Stimulated activated CD8-positive, alpha-beta memory T cell treated with anti-CD3 and anti-CD28 coated beads, Interleukin-7, amount 100 ng/mL, for 24 hours (primary cell): ENCODE data around the gene WASF1.
"Not testable (repeated sequence)": the region's sequence is repeated elsewhere in the genome, so short reads cannot be mapped to it uniquely, and the experiment has no call there.

ENCODE experiments used
- DNase-seq: peaks from one replicate; pipeline ENCODE4 v3.0.0-alpha.2; 2020; ENCODE audit warnings: low read depth

The WASF1 gene

GRCh38 chr6:110173506-110174132 is 5.9 kb downstream of the WASF1 start:
- DNase-seq: no peak

GRCh38 chr6:110170081-110170480 is 9.4 kb downstream of the WASF1 start:
- no peak for DNase-seq

GRCh38 chr6:110158479-110158878 is 21.0 kb downstream of the WASF1 start:
- DNase-seq: no peak

DNA sequence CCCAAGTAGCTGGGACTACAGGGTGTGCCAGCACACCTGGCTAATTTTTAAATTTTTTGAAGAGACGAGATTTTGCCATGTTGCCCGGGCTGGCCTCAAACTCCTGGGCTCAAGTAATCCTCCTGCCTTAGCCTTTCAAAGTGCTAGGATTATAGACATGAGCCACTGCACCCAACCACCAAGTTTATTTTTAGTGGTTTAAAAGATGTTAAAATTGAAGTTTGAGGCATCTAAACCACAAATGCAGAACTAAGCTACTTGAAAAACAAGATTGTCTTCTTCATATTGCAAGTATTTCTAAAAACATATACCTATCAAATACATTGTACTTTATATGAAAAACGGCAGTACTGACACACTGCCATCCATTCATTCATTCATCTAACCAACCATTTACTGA is 31.6 kb downstream of the WASF1 start:
- no peak for DNase-seq

DNA sequence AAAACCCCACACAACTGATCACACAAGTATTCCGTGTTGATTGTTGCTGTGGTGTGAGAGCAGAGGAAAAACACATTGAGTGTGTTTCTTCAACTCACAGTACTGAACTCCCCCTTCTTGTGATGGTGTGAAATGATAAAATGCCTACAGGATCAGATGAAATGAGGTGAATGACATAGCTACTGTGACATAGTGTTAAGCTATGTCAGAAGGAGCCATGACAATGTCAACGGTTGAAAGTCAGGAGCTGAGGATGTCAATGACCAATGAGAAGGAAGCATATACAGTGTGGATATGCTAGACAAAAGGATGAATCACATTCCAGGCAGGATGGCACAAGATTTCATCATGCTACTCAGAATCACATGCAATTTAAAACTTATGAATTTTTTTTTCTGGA is 38.8 kb downstream of the WASF1 start:
- no peak for DNase-seq

DNA sequence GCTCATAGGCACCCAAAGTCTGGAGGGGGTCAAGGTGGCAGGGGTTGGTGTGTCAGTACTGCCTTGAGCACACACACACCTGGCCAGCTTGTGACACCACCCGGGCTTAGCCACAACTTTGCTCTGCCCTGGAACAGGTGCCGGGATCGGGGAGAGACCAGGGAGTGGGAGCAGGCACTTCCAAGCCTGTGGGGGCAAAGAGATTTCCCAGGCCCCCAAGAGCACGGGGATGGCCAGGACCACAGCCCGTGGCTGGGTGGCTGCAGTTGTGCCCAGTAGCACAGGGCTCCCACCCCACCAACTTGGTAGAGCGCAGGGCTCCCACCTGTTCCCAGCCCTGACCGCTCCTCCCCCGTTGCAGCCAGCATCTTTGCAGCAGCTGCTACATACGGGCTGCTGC is 40.4 kb downstream of the WASF1 start:
- no peak for DNase-seq

DNA sequence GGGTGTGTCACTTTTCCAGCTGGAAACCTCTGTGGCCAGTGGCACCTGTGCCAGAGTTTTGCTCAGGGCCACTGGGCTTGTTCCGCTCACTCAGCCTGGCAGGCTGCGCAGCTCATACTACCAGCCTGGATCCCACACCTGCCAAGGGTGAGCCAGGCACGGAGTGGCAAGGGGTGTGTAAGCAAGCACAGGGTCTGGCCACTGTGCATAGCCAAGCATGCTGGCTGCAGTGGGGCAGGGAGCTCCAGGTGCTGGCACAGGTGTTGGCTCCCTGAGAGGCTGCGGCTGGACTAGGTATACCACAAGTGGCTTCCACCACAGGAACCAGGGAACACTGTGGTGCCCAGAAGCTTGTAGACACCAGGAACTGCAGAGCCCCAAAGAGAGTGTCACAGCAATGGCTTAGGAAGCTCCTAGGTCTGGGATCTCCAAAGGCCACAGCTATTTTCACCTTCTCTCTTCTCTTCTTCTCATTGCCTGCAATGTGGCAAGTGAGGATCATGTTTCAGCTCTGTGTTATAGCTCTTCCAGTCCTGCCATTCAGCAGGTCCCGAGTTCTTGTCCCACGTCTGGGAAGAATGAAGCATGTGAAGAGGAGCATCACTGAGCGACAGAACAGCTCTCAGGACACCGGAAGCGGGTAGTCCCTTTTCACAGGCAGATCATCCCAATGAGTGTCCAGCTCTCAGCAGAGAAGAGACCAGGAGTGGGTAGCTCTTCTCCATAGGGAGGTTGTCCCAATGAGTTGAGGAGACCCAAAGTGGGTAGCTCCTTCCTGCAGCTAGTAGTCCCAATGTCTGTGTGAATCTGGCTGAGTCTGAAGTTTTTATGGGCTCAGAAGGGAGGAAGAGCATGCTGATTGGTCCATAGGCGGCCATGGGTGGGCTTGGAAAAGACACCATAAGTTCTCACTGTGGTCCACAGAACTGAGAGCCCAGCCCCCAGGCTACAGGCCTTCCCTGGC is 41.3 kb downstream of the WASF1 start:
- DNase-seq: no peak

DNA sequence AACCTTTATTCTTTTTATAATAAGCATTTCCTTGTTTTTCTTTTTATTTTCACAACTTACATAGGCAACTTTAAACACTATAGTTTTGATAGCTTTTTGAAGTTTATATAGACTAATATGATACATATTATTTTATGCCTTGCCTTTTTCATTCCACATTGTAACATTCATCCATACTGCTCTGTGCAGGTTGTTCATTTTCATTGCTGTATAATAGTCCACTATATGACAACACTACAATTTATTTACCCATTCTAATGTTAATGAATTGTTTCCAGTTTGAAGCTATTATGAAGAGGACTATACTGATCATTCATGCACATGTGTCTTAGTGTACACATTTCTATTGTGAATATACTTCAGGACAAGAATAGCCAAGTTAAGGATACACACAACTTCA is 49.1 kb downstream of the WASF1 start:
- no peak for DNase-seq

DNA sequence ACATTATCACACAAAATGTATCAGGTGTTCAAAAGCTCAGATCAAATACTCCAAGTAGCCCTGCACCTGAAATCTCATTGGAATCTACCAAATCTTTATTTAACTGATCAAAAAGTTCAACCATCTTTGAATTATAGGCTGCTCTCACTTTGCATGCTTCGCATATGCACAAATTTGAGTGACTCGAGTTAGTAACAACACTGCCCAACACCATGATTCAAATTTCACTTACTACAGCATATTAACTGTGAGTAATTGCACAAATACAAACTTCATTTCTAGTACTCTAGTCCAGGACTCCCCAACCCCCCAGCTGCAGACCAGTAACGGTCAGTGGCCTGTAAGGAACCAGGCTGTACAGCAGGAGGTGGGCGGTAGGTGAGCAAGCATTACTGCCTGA is 51.1 kb downstream of the WASF1 start:
- DNase-seq: no peak

DNA sequence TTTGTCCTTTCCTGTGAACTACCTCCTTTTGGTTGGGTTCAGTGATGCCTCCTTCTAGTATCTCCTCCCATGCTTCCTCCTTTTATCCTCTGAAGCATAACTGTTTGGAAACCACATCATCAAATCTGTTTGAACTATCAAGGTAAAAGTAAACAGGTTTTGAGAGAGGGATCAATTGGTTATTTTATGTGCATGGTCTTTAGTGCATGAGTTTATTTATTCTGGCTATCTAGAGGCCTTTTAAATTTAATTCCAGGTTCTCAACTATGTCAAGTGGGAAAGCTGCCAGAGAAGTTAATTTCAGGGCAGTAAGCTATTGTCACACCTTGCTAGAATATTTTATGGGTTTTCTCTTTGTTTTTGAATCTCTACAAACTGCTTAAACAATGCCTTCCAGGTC is 54.1 kb downstream of the WASF1 start:
- no peak for DNase-seq

DNA sequence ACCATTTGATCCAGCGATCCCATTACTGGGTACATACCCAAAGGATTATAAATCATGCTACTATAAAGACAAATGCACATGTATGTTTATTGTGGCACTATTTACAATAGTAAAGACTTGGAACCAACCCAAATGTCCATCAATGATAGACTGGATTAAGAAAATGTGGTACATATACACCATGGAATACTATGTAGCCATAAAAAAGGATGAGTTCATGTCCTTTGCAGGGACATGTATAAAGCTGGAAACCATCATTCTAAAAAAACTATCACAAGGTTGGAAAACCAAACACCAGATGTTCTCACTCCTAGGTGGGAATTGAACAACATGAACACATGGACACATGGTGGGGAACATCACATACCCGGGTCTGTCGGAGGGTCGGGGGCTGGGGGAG is 57.8 kb downstream of the WASF1 start:
- not testable (repeated sequence) for DNase-seq

DNA sequence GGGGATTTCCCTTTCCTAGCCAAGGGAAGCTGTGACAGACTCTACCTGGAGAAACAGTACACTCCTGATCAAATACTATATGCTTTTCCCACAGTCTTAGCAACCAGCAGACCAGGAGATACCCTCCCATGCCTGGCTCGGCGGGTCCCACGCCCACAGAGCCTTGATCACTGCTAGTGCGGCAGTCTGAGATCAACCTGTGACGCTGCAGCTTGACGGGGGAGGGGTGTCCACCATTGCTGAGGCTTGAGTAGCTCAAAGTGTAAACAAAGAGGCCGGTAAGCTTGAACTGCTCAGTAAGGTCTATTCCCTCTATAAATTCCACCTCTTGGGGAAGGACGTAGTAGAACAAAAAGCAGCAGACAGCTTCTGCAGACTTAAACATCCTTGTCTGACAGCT is 63.2 kb downstream of the WASF1 start:
- DNase-seq: no peak

GRCh38 chr6:110114004-110114403 is 65.5 kb downstream of the WASF1 start:
- no peak for DNase-seq

- no peak for DNase-seq
These were observed 74.2 kb downstream of the WASF1 start for GRCh38 chr6:110105296-110105695.

DNA sequence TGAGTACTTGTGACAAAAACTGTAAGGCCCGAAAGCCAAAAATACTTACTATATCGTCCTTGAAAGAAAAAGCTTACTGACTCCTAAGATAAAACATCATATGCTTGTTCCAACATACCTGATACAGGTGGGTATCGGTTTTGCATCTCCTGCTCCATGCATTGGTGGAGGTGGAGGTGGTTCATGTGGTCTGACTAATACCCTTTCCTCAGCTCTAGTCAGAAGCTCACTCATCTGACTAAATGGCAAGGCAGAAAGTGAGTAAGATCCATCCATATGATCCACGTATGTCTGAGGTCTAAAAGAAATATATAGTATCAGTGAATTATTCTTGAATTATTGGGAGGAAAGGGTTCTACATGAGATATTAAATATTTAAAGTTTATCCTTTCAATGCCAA is 76.2 kb downstream of the WASF1 start:
- no peak for DNase-seq

DNA sequence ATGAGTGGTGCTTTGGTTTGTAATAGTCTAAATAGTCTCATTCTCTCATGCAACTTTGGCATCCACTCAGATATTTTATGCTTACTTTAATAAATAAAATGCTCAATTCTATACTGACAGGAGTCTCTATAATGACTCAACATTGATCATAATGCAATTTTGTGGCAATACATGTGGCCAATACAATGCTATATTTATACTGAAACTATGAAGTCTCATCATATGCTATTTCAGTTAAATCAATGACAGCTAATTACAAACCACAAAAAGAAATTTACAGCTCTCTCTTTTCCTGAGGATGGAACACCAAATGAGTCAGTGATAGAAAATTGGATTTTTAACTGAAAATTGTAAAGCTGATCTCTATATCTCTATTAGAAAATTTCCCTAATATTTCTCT is 77.1 kb downstream of the WASF1 start:
- DNase-seq: no peak

DNA sequence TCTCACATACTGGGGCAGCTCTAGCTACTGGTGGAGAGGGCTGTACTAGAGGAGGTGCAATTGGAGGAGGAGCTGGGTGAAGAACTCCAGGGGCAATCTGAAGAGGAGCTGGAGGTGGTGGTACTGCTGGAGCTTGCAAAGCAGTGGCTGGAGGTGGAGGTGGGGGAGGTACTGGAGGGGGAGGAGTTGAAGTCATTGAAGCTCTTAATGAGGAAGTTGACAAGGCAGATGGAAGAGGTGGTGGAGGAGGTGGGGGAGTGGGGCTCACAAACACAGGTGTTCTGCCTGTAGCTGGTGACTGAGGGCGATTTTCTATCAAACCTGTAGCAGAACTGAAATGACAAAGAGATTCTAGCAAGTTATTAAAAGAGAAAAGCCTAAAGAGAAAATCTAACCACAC is 77.6 kb downstream of the WASF1 start:
- DNase-seq: no peak

DNA sequence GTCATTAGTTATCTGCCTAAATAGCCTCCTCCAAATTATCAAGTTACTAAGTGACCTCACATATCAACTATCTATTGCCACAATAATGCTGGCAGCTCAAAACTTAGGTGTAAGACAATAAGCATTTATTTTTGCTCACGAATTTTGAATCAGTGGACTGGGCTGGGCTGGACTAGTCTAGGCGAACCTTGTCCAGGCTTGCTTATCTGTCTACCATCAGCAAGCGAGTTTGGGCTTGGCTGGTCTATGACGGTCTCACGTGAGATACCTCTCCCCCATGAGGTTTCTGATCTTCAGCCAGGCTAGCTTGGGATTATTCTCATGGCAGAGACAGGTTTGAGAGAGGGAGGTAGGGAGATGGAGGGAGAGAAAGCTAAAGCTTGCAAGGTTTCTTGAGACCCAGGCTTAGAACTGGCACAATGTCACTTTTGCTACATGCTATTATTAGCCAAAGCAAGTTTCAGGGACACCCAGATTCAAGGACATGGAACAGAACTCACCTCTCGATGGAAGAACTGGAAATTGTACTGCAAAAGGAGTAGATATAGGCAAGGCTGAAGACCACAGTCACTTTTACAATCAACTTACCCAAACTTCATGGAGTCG is 80.9 kb downstream of the WASF1 start:
- no peak for DNase-seq

- no peak for DNase-seq
These were observed 82.0 kb downstream of the WASF1 start for GRCh38 chr6:110097443-110097842.

- DNase-seq: no peak
These were observed 83.5 kb downstream of the WASF1 start for GRCh38 chr6:110095935-110096334.

GRCh38 chr6:110095101-110095500 is 84.4 kb downstream of the WASF1 start:
- no peak for DNase-seq

DNA sequence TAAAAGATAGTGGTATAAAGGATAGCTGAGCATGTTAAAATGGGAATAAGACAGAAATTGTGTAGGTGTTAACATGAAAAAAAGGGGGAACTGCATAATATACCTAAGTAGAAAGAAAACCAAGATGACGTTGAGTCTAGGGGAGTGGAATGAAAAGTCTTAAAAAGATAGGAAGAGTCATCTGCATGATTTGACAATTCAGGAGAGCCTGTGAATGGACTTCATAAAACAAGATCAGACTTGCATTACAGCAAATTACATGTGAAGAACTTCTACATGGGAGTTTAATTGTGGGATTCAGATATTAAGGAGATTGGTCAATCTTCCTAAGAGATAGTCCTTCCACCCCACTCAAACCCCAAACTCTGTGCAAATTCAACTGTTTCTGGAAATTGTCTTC is 85.5 kb downstream of the WASF1 start:
- DNase-seq: no peak

- DNase-seq: no peak
These were observed 88.6 kb downstream of the WASF1 start for GRCh38 chr6:110090876-110091275.
